ENCODE data around the gene RTF2.
A peak's percentile ranks its signal among the peaks of the same experiment; 100 is the strongest.

RTF2 gene

DNA sequence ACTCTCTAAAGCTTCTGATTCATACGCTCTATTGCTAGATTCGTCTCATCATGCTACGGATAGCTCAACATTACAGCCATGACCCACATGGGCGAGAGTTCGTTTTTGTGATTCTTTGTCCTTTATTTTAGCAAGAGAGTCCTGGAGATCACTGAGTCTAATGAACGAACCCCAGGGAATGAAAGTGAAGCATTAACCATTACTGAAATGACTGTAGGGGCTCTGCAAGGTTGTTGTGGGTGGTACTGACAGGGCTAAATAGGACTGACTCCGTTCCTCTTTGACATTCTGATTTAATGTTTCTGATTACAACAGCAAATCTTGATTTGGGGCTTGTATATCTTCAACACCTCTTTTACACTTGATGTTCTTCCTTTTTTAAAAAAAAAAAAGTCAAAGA, 13.7 kb upstream of the RTF2 start:
- Histone ChIP-seq H3K4me3 (ENCODE audit: low read depth in 1 of 2, low read length in 2 of 2) (no peak overlapping the region), H3K27ac (ENCODE audit: low read length) (no peak overlapping the region), H3K4me1 (ENCODE audit: control insufficient read depth in 1 of 2, insufficient read depth in 2 of 2, low read length in 2 of 2) (no peaks in the 10 kb centered on the region), H3K27me3 (ENCODE audit: low read depth, low read length) (no peaks in the 10 kb centered on the region), H3K36me3 (ENCODE audit: control insufficient read depth in 1 of 2, insufficient read depth in 2 of 2, low read length in 2 of 2) (no peaks in the 10 kb centered on the region), H3K9me3 (ENCODE audit: control insufficient read depth in 1 of 2, low read length in 2 of 2) (no peaks in the 10 kb centered on the region)

DNA sequence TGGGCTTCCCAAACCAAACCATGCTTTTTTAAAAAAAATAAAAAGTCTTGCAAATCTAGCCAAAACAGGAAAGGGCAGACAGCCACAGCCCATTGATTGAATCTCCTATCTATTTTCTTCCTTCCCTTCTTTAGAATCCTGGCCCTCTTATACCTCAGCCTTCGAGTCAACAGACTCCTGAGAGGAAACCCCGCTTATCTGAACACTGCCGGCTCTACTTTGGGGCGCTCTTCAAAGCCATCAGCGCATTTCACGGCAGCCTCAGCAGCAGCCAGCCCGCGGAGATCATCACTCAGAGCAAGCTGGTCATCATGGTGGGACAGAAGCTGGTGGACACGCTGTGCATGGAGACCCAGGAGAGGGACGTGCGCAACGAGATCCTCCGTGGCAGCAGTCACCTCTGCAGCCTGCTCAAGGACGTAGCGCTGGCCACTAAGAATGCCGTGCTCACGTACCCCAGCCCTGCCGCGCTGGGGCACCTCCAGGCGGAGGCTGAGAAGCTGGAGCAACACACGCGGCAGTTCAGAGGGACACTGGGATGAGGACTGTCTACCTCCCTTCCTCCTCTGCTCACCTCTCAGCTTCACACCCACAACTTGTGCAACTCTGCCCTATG, 10.1 kb upstream of the RTF2 start:
- no peak overlapping the region for H3K27ac ChIP-seq (ENCODE audit: low read length)
- no peak overlapping the region for H3K4me3 ChIP-seq (ENCODE audit: low read depth in 1 of 2, low read length in 2 of 2)
- H3K4me1 ChIP-seq (ENCODE audit: control insufficient read depth in 1 of 2, insufficient read depth in 2 of 2, low read length in 2 of 2): no peaks in the 10 kb centered on the region

DNA sequence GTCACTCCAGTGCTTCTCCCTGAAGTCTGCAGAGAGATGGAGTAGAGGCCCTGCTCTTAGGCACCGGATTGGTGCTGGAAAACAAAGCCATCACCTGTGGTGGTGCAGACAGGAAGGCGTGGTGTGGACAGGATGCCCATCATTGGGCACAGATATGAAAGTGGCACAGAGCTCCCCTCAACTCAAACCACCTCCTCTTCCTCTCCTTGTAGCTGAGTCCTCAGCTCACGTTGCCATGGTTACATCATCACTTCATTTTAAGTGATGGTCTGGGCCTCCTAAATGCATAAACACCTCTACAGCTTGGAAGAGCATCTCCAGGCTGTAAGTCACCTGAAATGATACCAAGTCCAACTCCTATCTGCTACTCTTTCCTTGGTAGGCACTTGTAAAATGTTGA, 8.0 kb upstream of the RTF2 start:
- H3K4me3 ChIP-seq (ENCODE audit: low read depth in 1 of 2, low read length in 2 of 2): no peak overlapping the region
- no peaks in the 10 kb centered on the region for H3K27me3 ChIP-seq (ENCODE audit: low read depth, low read length)
- no peak overlapping the region for H3K27ac ChIP-seq (ENCODE audit: low read length)

More for the DNA sequence above, 10.1 kb upstream of the RTF2 start:
- H3K27me3 ChIP-seq (ENCODE audit: low read depth, low read length): no peaks in the 10 kb centered on the region
- no peaks in the 10 kb centered on the region for H3K9me3 ChIP-seq (ENCODE audit: control insufficient read depth in 1 of 2, low read length in 2 of 2)
- H3K36me3 ChIP-seq (ENCODE audit: control insufficient read depth in 1 of 2, insufficient read depth in 2 of 2, low read length in 2 of 2): no peaks in the 10 kb centered on the region

DNA sequence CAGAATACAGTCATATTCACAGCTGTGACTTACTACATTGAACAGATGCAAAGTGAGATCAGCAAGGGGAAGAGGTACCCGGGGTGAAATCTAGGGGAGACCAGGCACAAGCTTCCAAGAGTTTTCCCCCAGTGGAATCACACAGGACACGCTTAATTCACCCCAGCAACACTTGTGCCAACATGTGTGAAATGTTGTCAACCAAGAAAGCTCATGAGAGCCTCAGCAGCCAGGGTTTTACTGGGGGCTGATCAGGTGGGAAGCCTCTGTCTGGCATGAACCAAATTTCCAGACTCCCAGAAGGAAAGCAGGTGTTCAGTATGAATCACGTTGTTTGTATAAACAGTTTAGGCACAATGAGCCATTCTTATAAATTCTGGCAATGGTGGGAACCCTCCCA, 6.9 kb upstream of the RTF2 start:
- Histone ChIP-seq H3K27ac (ENCODE audit: low read length) (no peak overlapping the region), H3K4me3 (ENCODE audit: low read depth in 1 of 2, low read length in 2 of 2) (no peak overlapping the region), H3K27me3 (ENCODE audit: low read depth, low read length) (no peaks in the 10 kb centered on the region), H3K9me3 (ENCODE audit: control insufficient read depth in 1 of 2, low read length in 2 of 2) (no peaks in the 10 kb centered on the region), H3K4me1 (ENCODE audit: control insufficient read depth in 1 of 2, insufficient read depth in 2 of 2, low read length in 2 of 2) (no peaks in the 10 kb centered on the region), H3K36me3 (ENCODE audit: control insufficient read depth in 1 of 2, insufficient read depth in 2 of 2, low read length in 2 of 2) (no peaks in the 10 kb centered on the region)

More for the DNA sequence above, 8.0 kb upstream of the RTF2 start:
- Histone ChIP-seq H3K4me1 (ENCODE audit: control insufficient read depth in 1 of 2, insufficient read depth in 2 of 2, low read length in 2 of 2) (no peaks in the 10 kb centered on the region), H3K9me3 (ENCODE audit: control insufficient read depth in 1 of 2, low read length in 2 of 2) (no peaks in the 10 kb centered on the region), H3K36me3 (ENCODE audit: control insufficient read depth in 1 of 2, insufficient read depth in 2 of 2, low read length in 2 of 2) (no peaks in the 10 kb centered on the region)

DNA sequence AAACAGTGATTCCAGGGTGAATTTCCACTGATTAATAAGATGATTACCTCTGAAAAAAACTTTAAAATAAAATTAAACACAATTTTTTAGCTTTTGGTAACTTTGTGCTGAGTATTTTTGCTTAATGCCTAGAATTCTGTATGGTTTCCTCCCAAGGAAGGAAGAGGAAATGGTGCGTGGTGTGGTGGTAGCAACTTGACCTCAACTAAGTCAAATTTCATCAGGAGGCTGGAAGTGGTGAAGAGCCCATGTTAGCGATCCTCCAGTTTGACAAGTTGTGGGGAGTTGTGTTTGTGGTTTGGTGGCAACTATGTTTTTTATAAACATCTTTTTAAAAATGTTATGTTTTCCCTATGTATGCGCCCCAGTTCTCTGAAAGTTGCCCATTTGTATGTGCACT, 5.0 kb upstream of the RTF2 start:
- Histone ChIP-seq H3K4me1 (ENCODE audit: control insufficient read depth in 1 of 2, insufficient read depth in 2 of 2, low read length in 2 of 2) (no peaks in the 10 kb centered on the region), H3K27me3 (ENCODE audit: low read depth, low read length) (no peaks in the 10 kb centered on the region), H3K4me3 (ENCODE audit: low read depth in 1 of 2, low read length in 2 of 2) (no peak overlapping the region), H3K9me3 (ENCODE audit: control insufficient read depth in 1 of 2, low read length in 2 of 2) (no peaks in the 10 kb centered on the region), H3K27ac (ENCODE audit: low read length) (no peak overlapping the region), H3K36me3 (ENCODE audit: control insufficient read depth in 1 of 2, insufficient read depth in 2 of 2, low read length in 2 of 2) (no peaks in the 10 kb centered on the region)

DNA sequence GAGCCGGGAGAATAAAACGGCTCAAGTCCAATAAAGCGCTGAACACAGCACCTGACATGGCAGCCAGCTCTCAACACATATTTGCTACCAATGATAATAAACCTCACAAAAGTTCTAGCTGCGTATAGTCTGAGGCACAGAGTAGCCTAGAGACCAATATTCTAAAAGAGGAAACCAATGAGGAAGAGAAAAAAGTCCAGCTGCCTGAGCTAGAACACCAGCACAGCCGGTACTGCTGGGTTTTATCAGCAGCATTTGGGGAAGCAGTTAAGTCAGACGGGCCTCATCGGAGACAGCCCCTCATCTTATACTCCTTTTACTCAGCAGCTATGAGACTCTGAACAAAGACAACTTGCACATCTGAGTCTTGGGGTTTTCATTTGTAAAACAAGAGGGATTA, 2.4 kb upstream of the RTF2 start:
- Histone ChIP-seq H3K9me3 (ENCODE audit: control insufficient read depth in 1 of 2, low read length in 2 of 2) (no peaks in the 10 kb centered on the region), H3K4me3 (ENCODE audit: low read depth in 1 of 2, low read length in 2 of 2) (no peak overlapping the region), H3K27ac (ENCODE audit: low read length) (no peak overlapping the region), H3K27me3 (ENCODE audit: low read depth, low read length) (no peaks in the 10 kb centered on the region), H3K4me1 (ENCODE audit: control insufficient read depth in 1 of 2, insufficient read depth in 2 of 2, low read length in 2 of 2) (peaks cover 4 to 21% of the 10 kb centered on the region in 2 donors), H3K36me3 (ENCODE audit: control insufficient read depth in 1 of 2, insufficient read depth in 2 of 2, low read length in 2 of 2) (no peaks in the 10 kb centered on the region)

DNA sequence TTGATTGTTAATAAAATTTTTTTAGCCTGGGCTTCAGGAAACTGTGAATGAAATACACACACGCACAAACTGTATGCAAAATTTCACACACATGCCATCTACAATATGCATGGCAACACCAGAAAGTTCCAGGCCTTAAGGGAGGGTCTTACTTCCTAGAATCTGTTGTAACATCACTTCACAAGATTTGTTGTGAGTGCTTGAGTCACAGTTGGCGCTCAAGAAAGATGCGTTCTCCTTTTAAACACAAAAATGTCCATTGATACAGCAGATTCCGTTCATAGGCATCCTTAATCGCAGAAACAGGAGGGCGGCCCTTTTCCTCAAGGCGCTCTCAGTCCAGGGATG, 485 bp upstream of the RTF2 start:
- H3K4me3 ChIP-seq (ENCODE audit: low read depth in 1 of 2, low read length in 2 of 2): peak overlapping the region; percentile 93 to 97
- peaks cover 0 to 2% of the 10 kb centered on the region in 2 donors for H3K36me3 ChIP-seq (ENCODE audit: control insufficient read depth in 1 of 2, insufficient read depth in 2 of 2, low read length in 2 of 2)
- peak overlapping the region; percentile 52 for H3K27ac ChIP-seq (ENCODE audit: low read length)
- H3K27me3 ChIP-seq (ENCODE audit: low read depth, low read length): no peaks in the 10 kb centered on the region
- no peaks in the 10 kb centered on the region for H3K9me3 ChIP-seq (ENCODE audit: control insufficient read depth in 1 of 2, low read length in 2 of 2)
- peaks cover 4 to 24% of the 10 kb centered on the region in 2 donors for H3K4me1 ChIP-seq (ENCODE audit: control insufficient read depth in 1 of 2, insufficient read depth in 2 of 2, low read length in 2 of 2)

DNA sequence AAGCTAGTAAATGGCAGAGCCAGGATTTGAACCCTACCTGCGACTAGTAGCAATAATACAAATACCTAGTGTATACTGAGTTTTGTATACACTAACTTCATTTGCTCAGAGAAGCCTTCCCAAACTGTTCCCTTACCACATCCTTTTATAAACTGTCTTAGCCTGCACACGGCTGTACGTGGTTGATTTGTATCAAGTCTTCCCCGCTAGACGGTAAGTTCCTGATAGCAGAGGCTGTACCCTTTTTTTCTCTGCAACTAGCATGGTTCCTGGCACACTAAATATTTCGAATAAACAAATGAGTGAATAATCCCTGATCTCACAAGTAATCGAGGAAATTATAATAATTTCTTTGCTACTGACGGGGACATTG, 636 bp downstream of the RTF2 start:
- Histone ChIP-seq H3K36me3 (ENCODE audit: control insufficient read depth in 1 of 2, insufficient read depth in 2 of 2, low read length in 2 of 2) (peaks cover 7 to 13% of the 10 kb centered on the region in 2 donors), H3K4me1 (ENCODE audit: control insufficient read depth in 1 of 2, insufficient read depth in 2 of 2, low read length in 2 of 2) (peaks cover 4 to 24% of the 10 kb centered on the region in 2 donors), H3K4me3 (ENCODE audit: low read depth in 1 of 2, low read length in 2 of 2) (peak overlapping the region; percentile 93 to 97), H3K27ac (ENCODE audit: low read length) (peak overlapping the region; percentile 94), H3K9me3 (ENCODE audit: control insufficient read depth in 1 of 2, low read length in 2 of 2) (no peaks in the 10 kb centered on the region), H3K27me3 (ENCODE audit: low read depth, low read length) (no peaks in the 10 kb centered on the region)

DNA sequence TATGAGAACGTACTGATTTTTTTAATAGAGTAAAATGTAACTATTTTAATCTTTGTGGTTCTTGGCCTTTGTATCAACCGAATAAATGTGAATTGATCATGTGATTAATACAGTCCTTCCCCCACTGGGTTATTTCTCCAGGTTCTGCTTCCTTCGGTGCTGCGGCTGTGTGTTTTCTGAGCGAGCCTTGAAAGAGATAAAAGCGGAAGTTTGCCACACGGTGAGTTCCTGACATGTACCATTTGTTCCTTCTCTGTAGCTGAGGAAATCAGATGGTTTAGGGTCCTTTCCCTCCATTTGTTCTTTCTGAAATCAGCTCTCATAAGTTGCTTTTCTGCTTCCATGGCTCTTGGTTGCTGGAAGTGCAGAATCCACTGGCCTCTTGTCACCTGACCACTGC, 15.5 kb downstream of the RTF2 start:
- H3K27ac ChIP-seq (ENCODE audit: low read length): no peak overlapping the region
- H3K4me1 ChIP-seq (ENCODE audit: control insufficient read depth in 1 of 2, insufficient read depth in 2 of 2, low read length in 2 of 2): no peaks in the 10 kb centered on the region
- H3K9me3 ChIP-seq (ENCODE audit: control insufficient read depth in 1 of 2, low read length in 2 of 2): no peaks in the 10 kb centered on the region
- no peak overlapping the region for H3K4me3 ChIP-seq (ENCODE audit: low read depth in 1 of 2, low read length in 2 of 2)
- H3K36me3 ChIP-seq (ENCODE audit: control insufficient read depth in 1 of 2, insufficient read depth in 2 of 2, low read length in 2 of 2): peaks cover 43 to 75% of the 10 kb centered on the region in 2 donors
- no peaks in the 10 kb centered on the region for H3K27me3 ChIP-seq (ENCODE audit: low read depth, low read length)

DNA sequence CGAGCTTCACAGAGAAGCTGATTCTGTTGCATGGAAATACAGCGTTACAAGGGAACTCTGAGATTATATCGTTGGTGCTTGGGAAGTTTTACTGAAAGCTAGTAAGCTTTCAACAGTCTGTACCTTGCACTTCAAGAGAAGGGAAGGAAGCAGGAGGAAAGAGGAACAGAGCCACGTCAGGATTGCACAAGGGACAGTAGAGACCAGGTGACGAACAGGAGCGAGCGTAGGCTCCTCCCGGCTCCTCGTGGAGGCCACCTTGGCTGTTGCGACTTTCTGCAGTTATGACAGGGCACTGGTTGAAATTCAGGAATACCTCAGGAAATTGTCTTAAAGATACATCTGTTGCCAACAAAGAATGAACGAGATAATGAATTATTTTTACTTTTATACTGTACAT, 18.8 kb downstream of the RTF2 start:
- Histone ChIP-seq H3K27ac (ENCODE audit: low read length) (no peak overlapping the region), H3K36me3 (ENCODE audit: control insufficient read depth in 1 of 2, insufficient read depth in 2 of 2, low read length in 2 of 2) (peaks cover 37 to 68% of the 10 kb centered on the region in 2 donors), H3K9me3 (ENCODE audit: control insufficient read depth in 1 of 2, low read length in 2 of 2) (no peaks in the 10 kb centered on the region), H3K4me1 (ENCODE audit: control insufficient read depth in 1 of 2, insufficient read depth in 2 of 2, low read length in 2 of 2) (no peaks in the 10 kb centered on the region), H3K4me3 (ENCODE audit: low read depth in 1 of 2, low read length in 2 of 2) (no peak overlapping the region), H3K27me3 (ENCODE audit: low read depth, low read length) (no peaks in the 10 kb centered on the region)

DNA sequence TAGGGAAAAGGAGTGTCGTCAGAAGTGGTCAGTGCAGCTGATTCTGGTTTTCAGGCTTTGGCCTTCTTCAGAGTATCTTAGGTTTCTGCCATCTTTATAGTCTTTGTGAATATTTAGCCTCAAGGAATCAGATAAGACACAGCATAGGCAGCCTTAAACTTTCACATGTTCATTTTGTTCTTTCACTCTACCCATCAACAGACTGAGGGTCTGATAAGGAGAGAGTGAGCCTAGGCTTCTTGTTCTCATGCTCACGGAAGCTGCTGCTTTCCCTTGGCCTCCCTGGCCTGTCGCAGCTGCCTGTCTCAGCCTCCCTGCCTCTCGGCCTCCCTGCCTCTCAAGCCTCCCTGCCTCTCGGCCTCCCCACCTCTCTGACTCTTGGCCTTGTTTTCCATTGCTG, 20.1 kb downstream of the RTF2 start:
- Histone ChIP-seq H3K4me3 (ENCODE audit: low read depth in 1 of 2, low read length in 2 of 2) (no peak overlapping the region), H3K27ac (ENCODE audit: low read length) (no peak overlapping the region), H3K4me1 (ENCODE audit: control insufficient read depth in 1 of 2, insufficient read depth in 2 of 2, low read length in 2 of 2) (no peaks in the 10 kb centered on the region), H3K9me3 (ENCODE audit: control insufficient read depth in 1 of 2, low read length in 2 of 2) (no peaks in the 10 kb centered on the region), H3K36me3 (ENCODE audit: control insufficient read depth in 1 of 2, insufficient read depth in 2 of 2, low read length in 2 of 2) (peaks cover 34 to 64% of the 10 kb centered on the region in 2 donors), H3K27me3 (ENCODE audit: low read depth, low read length) (no peaks in the 10 kb centered on the region)

DNA sequence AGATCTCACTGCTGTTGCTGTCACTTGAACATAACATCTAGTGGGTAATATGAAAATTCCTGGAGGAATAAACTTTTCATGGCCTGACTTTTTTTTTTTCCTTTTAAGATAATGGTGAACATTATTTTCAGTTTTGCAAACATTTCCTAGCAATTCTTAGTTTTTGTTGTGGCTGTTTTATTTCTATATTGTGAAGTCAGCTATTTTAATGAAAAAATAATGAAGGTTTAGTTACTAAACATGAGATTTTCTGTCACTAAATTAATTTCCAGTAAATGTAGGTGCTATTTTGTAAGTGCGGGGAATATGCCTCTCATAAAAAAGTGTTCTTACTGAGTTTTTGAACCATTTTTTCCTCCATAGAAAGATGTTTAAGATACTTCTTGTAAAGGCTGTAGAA, 32.7 kb downstream of the RTF2 start:
- Histone ChIP-seq H3K27ac (ENCODE audit: low read length) (no peak overlapping the region), H3K27me3 (ENCODE audit: low read depth, low read length) (no peaks in the 10 kb centered on the region), H3K4me3 (ENCODE audit: low read depth in 1 of 2, low read length in 2 of 2) (no peak overlapping the region), H3K9me3 (ENCODE audit: control insufficient read depth in 1 of 2, low read length in 2 of 2) (no peaks in the 10 kb centered on the region), H3K36me3 (ENCODE audit: control insufficient read depth in 1 of 2, insufficient read depth in 2 of 2, low read length in 2 of 2) (peaks cover 10 to 24% of the 10 kb centered on the region in 2 donors), H3K4me1 (ENCODE audit: control insufficient read depth in 1 of 2, insufficient read depth in 2 of 2, low read length in 2 of 2) (no peaks in the 10 kb centered on the region)
